Adipose tissue (tissue), 3 donors: ENCODE measurements around the gene ZNRF3. TPM values are rescaled to one million over a fixed set of nuclear protein-coding genes. Genes with fewer than 3 reads are reported as not detected.
"Not testable (repeated sequence)": the region's sequence is repeated elsewhere in the genome, so short reads cannot be mapped to it uniquely, and the experiment has no call there.

Source experiments
- H3K27ac ChIP-seq: one replicate; pipeline ENCODE4 v1.5.1; 2013; ENCODE audit warnings: low read depth, low read length
- WGBS, 3 donors: extraction: QIAGEN DNeasy Blood & Tissue Kit; methylation state at CpG; one replicate each; pipeline ENCODE4 v1.1.7; 2013; 5-methylcytosine and 5-hydroxymethylcytosine counted together
- polyA plus RNA-seq, 3 donors: library from polyadenylated mRNA; stranded (reverse); fragments of 200-250 nt; gene quantifications; one replicate each; pipeline ENCODE4 v1.2.3, GENCODE V29; 2013
- donor health status: healthy with polysubstance abuse.
- donor health status: Bipolar disorder and iron deficiency.
- donor health status: healthy.

Gene ZNRF3
- polyA plus RNA-seq, 3 donors, result 1.2 to 3.9 (median 2.5) TPM

DNA sequence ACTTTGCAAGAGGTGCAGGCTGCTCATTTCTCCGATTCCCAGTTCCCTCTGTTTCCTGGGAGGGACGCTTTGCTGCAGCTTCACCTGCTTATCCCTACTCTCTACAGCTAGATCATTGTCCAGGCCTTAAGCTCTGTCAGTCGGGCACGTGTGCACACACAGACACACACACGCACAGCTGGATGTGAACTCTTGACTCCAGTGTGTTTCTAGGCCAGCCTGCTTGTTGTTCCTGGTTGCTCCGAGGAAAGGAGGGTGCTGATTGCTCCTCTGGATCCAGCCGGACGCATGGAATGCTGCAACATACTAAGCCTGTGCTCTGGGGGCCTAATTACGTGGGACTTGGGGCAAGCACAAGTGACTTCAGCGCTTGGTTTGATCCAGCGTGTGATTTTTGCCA is 19.7 kb downstream of the ZNRF3 start:
- peak overlapping the region; percentile 9 for H3K27ac ChIP-seq
- WGBS, 3 donors, result 57 to 72% (median 66%) methylated on average over 11 of the region's 11 CpGs

DNA sequence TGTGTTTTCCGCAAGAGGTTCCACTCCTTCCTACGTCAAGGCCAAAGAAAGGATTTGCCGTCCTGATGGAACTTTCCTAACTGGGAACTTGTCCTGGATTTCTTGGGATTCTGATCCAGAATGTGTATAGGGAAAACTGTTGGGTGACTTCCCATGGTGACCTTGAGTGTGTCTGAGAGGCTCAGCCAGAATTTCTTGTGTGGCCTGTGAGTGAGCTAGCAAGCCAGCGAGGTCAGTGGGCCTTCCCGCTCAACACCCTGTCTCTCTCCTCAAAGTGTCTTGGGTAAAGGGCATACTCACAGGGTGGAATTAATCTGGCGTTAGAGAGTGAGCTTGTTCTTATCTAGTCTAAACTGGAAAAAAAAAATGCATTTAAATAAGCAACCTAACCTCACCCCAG is 20.4 kb downstream of the ZNRF3 start:
- 33 to 69% (median 64%) methylated on average over 6 of the region's 6 CpGs for WGBS, 3 donors
- no peak overlapping the region for H3K27ac ChIP-seq

DNA sequence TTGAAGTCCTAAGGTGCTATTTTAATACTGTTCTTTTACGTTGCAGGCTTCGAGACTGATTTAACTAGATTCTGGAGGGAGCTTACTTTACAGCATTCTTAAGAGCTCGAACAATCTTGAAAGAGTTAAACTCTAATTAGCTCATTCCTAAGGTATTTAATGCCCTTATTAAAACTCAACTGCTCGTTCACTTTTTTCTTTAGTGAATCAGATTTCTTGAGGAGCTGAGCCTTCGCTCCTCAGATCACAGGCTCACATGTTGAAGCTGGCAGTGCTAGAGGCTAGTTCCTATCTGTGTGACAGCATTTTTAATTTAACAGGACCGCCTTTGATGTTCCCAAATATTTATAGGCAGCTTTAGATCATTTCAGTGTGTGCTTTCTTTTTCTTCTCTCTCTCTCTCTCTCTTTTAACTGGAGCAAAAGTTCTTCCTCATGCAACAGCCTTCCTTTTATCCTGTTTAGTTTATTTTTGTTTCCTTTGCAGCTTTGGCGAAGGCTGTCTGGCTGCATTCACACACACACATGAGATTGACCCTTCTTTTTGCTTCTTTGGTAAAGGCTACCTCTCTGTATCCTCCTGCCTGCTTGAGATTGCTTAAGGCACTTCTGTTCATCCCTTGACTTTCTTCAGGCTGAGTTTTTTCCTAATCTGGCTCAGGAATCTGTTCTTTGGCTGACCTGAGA is 21.0 kb downstream of the ZNRF3 start:
- WGBS, 3 donors, result 27 to 60% (median 56%) methylated on average over 7 of the region's 7 CpGs

DNA sequence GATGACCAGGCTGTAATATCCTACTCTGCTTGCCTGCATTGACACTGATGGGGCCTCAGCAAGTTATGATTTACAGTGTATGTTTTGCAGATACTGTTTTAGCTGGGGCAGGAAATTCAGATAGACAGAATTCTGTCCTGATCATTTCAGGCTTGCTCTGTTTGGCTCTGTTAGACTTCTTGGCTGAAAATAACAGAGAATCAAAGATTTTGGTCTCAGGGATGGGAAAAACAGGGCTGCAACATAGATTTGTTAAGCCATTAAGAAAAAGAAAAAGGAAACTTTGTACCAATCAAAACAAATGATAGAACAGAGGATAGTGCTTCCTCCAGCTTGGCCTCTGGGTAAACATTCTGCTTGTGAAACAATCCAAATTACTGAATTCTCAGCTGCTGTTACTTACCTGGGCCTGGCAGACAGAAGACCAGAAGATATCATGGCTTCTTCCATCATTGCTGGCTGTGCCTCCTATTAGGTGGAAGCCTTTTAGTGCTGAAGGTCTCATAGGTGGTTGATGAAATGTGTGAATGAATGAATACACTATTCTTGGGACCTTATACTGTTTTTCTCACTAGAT is 22.0 kb downstream of the ZNRF3 start:
- no peak overlapping the region for H3K27ac ChIP-seq

More for the DNA sequence above, 21.0 kb downstream of the ZNRF3 start:
- no peak overlapping the region for H3K27ac ChIP-seq

DNA sequence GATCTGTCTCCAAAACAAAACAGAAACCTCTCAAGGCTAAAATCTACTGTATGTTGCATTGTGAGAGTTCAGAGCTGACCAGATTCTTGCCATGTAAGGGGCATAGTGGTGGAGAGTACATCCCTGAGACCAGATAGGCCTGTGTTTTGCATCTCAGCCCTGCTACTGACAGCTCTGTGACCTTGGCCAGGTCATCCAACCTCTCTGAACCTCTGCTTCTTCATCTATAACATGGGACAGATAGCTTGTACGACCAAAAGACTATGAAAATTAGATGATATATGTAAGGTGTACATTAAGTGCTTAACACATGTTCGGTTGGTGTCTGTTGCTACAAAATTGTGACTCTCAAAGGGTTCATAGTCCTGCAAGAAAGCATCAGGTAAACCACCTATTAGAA is 22.9 kb downstream of the ZNRF3 start:
- WGBS, 3 donors, result 94 to 100% (median 97%) methylated on average over 2 of the region's 2 CpGs
- H3K27ac ChIP-seq, result no peak overlapping the region

DNA sequence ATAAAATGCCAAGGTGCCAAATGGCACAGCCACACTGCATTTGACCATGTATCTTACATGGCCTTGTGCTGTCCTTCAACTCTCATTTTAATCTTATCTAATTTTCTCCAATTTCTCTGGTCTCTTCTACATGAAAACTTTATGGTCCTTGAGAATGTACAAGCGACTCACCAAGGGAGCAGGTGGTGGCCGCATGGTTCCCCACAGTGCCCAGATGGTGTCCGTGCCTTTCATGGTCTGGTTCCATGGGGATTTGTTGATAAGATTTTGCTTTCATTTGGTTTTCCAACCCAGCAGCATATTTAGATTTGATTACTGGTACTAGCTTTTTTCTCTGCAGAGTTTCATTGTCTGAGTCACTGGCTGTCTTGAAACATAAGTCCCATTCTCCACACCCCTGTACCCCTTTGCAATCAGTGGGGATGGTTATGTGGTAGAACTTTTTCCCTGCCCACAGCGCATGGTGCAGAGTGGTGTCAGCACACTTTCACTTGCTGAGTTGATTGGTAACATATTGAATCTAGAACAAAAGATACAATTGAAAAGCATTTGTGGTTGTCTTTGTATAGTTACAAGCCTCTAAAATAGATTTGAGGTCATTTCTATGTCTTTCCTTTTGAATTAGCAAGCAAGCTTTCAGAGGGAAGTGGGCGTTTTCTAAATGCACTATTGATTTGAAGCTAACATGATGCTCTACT is 24.1 kb downstream of the ZNRF3 start:
- H3K27ac ChIP-seq, result no peak overlapping the region
- 47 to 92% (median 84%) methylated on average over 5 of the region's 5 CpGs for WGBS, 3 donors

DNA sequence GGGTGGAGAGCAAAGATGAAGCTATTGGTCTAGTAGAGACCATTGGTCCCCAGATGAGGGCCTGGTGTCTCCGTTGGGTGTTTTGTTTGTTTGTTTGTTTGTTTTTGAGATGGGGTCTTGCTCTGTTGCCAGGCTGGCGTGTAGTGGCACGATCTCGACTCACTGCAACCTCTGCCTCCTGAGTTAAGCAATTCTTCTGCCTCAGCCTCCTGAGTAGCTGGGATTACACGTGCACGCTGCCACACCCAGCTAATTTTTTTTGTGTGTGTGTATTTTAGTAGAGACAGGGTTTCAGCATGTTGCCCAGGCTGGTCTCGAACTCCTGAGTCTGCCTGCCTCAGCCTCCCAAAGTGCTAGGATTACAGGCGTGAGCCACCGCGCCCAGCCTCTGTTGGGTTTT is 25.4 kb downstream of the ZNRF3 start:
- H3K27ac ChIP-seq, result not testable (repeated sequence)
- WGBS, 3 donors, result 86 to 90% (median 87%) methylated on average over 10 of the region's 10 CpGs

DNA sequence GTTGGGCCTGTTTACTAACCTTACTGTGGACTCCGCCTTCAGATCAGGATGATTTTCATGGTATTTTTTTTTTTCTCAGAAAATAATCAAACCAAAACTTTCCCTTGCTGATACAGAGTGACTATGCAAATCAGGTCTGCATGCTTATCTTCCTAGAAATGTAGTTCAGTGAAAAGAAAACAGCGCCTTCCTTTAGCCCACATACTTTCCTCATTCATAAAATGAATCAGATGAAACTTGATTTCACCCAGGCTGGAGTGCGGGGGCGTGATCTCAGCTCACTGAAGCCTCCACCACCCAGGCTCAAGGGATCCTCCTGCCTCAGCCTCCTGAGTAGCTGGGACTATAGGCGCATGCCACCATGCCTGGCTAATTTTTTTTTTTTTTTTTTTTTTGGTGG is 26.0 kb downstream of the ZNRF3 start:
- 85 to 92% (median 90%) methylated on average over 5 of the region's 5 CpGs for WGBS, 3 donors
- H3K27ac ChIP-seq, result no peak overlapping the region

DNA sequence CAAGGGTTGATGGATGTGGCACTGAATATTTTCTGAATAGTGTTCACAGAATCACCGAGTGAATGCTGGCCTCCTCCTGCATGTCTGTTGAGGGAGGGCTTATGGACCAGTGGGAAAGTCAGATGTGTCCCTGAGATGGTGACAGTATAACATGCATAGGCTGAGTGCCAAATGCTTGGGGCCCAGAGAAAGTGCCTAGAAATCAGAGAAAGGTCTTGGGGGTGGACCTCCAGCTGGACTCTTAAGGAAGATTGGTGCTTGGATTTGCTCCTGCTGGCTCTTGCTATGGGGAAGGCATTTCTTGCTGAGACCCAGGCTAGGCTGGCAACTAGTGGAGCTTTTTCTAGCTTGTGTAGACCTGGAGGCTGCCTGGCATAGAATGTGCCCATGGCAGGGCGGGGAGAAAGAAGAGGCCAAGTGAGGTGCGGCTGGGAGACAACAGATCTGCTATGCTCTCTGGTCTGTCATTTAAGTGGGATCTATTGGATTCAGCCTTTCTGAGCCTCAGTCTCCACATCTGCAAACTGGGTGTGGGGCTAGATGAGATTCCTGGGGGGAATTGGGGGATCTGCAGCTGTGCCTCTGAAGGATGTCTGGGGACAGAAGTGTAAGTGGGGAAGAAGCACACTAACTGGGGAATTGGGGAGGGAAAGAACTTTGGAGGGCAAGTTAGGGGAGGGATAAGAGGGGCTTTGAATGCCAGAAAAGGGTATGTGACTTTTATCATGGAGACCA is 27.4 kb downstream of the ZNRF3 start:
- WGBS, 3 donors, result 76 to 95% (median 90%) methylated on average over 3 of the region's 3 CpGs
- H3K27ac ChIP-seq, result no peak overlapping the region

DNA sequence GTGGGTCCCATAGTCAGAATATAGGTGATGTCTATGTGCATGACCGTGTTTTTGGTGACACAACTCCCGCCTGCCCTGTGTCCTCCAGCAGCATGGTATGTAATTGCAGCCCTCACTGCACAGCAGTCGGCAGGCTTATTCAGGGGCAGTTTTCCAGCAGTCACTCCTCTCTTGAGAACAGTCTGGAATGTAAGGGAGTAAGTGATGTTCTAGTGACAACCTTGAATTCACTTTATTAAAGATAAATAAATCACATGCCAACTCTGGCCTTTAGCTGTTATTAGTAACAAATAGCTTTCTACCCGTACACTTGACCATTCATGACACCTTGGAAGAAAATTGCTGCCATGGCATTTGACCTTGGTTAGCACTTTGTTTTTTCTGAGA is 27.9 kb downstream of the ZNRF3 start:
- no peak overlapping the region for H3K27ac ChIP-seq
- 43 to 75% (median 73%) methylated on average over 4 of the region's 4 CpGs for WGBS, 3 donors

DNA sequence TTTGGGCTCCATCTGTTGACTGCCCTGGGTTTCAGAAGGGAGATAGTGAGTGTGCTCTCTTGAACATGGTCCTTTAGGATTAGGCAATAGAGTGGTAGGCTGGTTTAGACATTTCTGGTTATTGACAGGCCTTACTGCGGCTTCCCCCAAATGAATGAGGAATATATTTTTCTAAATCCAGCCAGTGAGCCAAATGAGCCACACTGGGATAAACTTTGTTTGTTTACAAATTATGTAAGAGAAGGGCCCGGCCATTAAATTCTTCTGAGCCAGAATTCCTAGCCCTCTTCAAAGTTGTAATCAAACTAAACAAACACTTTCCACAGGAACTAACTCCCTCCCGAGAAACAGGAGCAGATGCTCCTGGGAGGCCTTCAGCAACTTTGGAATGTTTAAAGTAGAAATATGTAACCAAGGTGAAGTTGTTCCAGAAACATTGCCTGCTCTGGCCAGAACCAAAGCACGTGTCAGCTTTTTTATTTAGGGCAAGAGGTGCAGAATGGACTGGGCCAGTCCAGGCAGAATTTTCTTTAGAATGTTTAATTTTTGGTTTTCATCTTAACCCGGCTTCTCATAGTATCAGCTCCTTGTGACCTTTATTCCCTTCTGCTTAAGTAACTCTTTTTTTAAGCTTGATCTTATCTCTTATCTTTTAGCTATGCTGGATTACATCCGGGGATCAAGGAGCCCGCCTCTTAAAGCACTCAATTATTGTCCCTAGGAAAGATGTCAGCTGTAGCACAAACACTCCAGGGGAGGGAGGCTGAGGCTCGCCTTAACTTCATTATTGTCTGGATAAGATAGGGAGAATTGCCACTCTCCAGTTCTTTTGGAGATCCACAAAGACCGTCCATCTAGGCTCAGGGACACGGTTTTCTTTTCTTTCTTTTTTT is 28.7 kb downstream of the ZNRF3 start:
- 20 to 60% (median 49%) methylated on average over 10 of the region's 10 CpGs for WGBS, 3 donors
- no peak overlapping the region for H3K27ac ChIP-seq

DNA sequence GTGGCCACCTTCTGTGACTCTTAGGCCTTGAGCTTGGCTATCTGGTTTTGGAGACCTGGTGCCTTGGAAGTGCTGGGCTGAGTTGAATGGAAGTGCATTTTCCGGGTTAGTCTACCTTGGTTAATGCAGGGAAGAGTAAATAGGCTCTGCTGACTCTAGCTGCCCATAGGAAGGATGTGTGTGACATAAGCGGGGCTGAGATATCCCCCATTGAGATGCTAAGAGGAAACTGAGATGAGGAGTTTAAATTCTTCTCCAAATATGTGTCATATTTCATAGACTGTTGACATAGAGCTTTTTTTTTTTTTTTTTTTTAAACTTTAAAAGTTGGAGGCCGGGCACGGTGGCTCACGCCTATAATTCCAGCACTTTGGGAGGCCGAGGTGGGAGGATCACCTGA is 30.8 kb downstream of the ZNRF3 start:
- WGBS, 3 donors, result 68 to 85% (median 84%) methylated on average over 6 of the region's 6 CpGs
- H3K27ac ChIP-seq, result no peak overlapping the region

DNA sequence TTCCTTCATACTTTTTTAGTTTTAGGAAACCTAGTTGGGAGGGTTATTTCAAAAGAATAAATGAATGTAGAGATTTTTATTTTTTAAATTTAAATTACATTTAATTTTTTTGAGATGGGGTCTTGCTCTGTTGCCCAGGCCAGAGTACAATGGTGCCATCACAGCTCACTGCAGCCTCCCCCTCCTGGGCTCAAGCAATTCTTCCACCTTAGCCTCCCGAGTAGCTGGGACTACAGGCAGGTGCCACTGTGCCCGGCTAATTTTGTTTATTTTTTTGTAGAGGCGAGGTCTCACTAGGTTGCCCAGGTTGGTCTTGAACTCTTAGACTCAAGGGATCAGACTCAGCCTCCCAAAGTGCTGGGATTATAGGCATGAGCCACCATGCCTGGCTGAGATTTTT is 32.6 kb downstream of the ZNRF3 start:
- no peak overlapping the region for H3K27ac ChIP-seq
- 52 to 94% (median 90%) methylated on average over 3 of the region's 3 CpGs for WGBS, 3 donors

DNA sequence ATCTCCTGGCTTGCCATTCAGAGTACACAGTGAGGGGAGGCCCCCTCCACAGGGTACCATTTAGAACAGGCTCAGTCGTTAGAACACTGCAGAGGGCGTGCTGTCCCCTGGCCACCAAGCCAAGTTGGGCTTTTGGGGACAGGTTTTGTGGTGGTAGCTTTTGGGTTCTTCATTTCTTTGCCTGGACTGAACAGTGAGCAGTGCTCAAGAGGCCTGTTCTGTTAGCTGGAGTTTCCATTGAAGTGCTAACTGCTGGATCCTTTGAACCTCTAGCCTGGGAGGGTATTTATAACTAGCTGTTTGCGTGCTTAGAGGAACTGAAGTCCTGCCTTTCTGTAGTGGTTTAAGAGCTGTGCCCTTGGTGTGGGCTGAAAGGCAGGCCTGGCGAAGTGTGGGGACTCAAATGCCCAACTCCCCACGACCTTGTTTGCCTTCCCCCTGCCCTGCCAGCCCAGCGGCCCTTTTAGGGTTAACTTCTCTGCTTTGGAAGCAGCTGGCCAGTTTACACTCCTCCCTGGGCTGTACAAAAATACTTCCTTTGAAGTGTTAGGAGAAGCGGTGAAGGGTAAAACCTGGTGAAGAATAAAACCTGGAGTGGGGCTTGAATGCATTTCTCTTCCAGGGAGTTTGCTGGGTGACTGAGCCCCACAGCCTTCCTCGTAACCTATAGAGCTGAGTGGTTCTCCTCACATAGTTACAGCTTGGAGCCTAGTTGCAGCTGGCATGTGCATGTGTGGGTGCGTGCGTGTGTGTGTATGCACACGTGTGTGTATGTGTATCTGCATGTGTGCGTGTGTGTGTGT is 34.6 kb downstream of the ZNRF3 start:
- WGBS, 3 donors, result 18 to 56% (median 55%) methylated on average over 12 of the region's 12 CpGs
- H3K27ac ChIP-seq, result no peak overlapping the region

DNA sequence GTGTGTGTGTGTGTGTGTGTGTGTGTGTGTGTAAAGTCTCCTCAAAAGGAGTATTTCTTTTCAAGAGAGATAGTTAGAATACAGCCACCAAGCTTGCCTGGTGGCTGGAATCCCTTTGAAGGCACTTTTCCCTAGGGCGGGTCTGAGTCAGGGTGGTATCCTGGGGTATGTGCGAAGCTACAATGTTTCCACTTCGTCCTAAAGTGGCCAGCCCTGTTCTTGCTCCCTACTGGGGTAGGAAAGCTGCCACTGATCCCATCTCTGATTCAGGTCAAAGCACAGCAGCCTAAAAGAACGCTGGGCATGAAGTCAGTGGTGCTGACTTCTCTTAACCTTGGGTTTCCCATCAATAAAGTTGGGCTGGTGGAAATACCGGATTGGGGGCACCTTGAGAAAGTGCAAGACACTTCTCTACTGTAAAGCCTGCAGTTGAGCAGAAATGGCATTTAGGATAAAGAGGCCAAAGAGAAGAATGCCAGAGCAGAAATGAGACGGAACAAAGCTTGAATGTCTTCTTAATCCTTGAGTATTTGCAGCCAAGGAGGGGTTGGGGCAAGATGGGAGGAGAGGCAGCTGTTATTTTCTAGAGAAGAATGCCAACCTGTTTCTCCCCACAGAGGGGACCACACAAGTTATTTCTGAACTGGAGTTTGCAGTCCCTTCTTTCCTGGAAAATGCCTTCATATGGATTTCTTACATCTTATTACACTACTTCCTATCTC is 35.3 kb downstream of the ZNRF3 start:
- H3K27ac ChIP-seq, result no peak overlapping the region
- WGBS, 3 donors, result 30 to 76% (median 68%) methylated on average over 6 of the region's 6 CpGs

DNA sequence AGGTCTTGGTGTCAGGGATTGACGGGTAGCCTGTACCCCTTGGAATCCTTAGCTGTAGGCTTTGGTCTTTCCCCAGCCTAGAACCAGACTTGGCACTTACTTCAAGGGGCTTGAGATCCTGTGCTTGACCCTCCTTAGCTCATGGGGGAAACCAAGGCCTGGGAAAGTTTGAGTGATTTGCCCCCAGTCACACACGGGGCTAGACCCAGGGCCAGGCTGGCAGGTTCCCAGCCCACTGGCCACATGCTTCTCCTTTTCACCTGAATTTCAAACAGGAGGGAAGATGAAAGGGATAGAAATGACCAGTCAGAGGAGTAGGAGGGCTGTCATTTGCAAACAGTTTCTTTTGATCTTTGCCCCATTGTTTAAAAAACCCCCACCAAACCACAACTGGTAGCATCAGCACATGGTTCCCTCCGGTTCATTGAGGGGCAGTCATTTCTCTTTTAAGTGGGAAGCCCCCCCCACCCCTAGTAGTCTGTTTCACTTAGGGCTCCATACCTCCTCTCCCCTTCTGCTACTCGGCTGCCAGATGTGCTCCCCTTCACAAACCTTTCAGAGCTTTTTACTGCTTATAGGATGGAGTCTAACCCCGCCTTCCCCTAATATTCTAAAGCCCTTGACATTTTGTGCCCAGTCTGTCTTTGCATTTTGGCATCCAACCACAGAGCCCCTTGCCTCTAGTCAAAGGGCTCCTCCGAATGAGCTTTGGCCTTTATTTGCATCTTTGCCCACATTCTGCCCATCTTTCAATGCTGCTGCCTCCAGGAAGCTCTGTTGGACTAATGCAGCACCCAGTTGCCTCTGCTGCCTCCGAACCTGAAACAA is 37.6 kb downstream of the ZNRF3 start:
- 64 to 81% (median 73%) methylated on average over 7 of the region's 7 CpGs for WGBS, 3 donors
- H3K27ac ChIP-seq, result no peak overlapping the region
